Brain microvascular endothelial cell (primary cell): ENCODE results near the gene KCNJ15.

Experiments
- DNase-seq: peaks from one replicate; pipeline ENCODE4 v3.0.0-alpha.2; 2020
- H3K27ac ChIP-seq: fragments of 250-450 bp; sonication (Bioruptor Pico); 2 replicates; pipeline ENCODE4 v1.5.1; 2020; ENCODE audit warnings: mild to moderate bottlenecking, moderate library complexity
- H3K27me3 ChIP-seq: fragments of 250-450 bp; sonication (Bioruptor Pico); replicated peaks from 2 replicates; pipeline ENCODE4 v1.5.1; 2020; ENCODE audit warnings: mild to moderate bottlenecking
- H3K36me3 ChIP-seq: fragments of 250-450 bp; sonication (Bioruptor Pico); replicated peaks from 2 replicates; pipeline ENCODE4 v1.5.1; 2020; ENCODE audit warnings: mild to moderate bottlenecking
- H3K4me3 ChIP-seq: 2 replicates; pipeline ENCODE4 v1.5.1; 2011; ENCODE audit warnings: low read depth, mild to moderate bottlenecking, control low read depth, low read length, moderate library complexity
- CTCF ChIP-seq: IDR thresholded peaks from 2 replicates; pipeline ENCODE4 v1.5.1; 2011; ENCODE audit warnings: low read depth, mild to moderate bottlenecking, moderate library complexity, low read length, control low read depth, inconsistent platforms; ENCODE audit errors: missing control alignments
- in situ Hi-C: cut with HindIII; loops from 2 replicates; pipeline ENCODE4 v1.10.0; 2017; ENCODE audit warnings: low sequenced_read_pairs, low pct_ligation_motif_present

The KCNJ15 gene

DNA sequence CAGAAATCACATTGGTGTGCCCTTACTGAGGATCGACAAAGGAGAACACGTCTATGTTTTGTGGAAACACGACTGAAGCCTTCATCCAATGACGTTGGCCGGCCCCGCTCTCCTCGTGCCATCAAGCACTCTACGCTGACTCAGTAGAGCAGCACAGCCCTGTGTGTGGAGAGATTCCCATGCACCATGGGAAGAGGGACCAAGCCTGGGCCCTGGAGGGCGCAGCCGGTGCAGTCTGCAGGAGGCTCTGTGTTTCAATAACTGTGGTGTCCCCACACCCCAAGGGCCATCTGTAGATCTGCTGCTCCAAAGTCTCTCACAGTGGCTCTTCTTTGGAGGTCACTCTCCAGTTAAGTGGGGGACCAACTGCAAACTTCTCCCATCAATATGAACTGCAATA lies 97.4 kb downstream of the KCNJ15 start:
- H3K27me3 ChIP-seq: no peaks in the 10 kb centered on the region
- no peak for DNase-seq
- no peak overlapping the region for H3K27ac ChIP-seq
- H3K36me3 ChIP-seq: no peaks in the 10 kb centered on the region
- no peak for TF ChIP-seq CTCF
- H3K4me3 ChIP-seq: no peak overlapping the region
- in situ Hi-C loops: loop anchor here (25.0 kb wide), 1 partner anchor 592 kb away; no protein-coding TSS in a partner anchor

GRCh38 chr21:38354746-38355145 lies 98.0 kb downstream of the KCNJ15 start:
- H3K27me3 ChIP-seq: no peaks in the 10 kb centered on the region
- no peak overlapping the region for H3K4me3 ChIP-seq
- no peak for TF ChIP-seq CTCF
- DNase-seq: no peak
- H3K27ac ChIP-seq: no peak overlapping the region
- H3K36me3 ChIP-seq: no peaks in the 10 kb centered on the region
- in situ Hi-C loops: loop anchor here (25.0 kb wide), 1 partner anchor 592 kb away; no protein-coding TSS in a partner anchor

- Histone ChIP-seq H3K27me3 (no peaks in the 10 kb centered on the region), H3K27ac (no peak overlapping the region), H3K36me3 (no peaks in the 10 kb centered on the region), H3K4me3 (no peak overlapping the region)
- TF ChIP-seq CTCF: no peak
- in situ Hi-C loops: loop anchor here (25.0 kb wide), 1 partner anchor 593 kb away; no protein-coding TSS in a partner anchor
- no peak for DNase-seq
These were observed 98.6 kb downstream of the KCNJ15 start for GRCh38 chr21:38355353-38355752.

DNA sequence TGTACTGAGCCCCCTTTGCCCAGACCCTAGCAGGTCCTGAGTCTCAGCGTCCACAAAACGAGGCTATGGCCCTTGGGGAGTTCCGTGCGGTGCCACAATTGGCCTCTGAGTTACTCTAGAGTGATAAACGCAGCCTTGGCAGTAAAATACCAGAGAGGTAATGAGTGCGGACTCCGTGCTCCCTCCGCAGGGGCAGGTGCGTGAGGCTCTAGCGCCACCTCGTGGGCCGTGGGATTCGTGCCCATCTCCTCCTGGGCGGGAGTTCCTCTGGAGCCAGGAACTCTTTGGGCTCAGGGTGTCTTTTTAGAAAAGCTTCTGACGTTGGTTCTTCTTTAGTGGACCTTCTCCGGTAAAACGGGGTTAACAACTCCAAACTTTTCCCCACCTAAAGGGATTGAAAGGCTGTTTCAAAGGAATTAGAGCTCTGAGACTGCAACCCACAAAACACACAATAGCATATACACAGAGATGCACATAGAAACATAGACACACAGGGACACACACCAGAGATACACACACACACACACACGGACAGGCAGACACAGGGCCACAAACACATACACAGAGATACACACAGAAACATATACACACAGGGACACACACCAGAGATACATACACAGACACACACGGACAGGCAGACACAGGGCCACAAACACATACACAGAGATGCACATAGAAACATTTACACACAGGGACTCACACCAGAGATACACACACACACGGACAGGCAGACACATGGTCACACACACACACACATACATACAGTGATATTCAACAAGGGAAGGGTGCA lies 99.4 kb downstream of the KCNJ15 start:
- H3K27me3 ChIP-seq: no peaks in the 10 kb centered on the region
- H3K4me3 ChIP-seq: no peak overlapping the region
- H3K27ac ChIP-seq: no peak overlapping the region
- H3K36me3 ChIP-seq: no peaks in the 10 kb centered on the region
- peak; percentile 99 for TF ChIP-seq CTCF
- peak; percentile 65 for DNase-seq
- in situ Hi-C loops: loop anchor here (25.0 kb wide), 1 partner anchor 594 kb away; no protein-coding TSS in a partner anchor
